Ovary (tissue), 9 donors: ENCODE data around the gene PADI3. TPM values are rescaled to one million over a fixed set of nuclear protein-coding genes. Genes with fewer than 3 reads are reported as not detected.

ENCODE experiments used
- DNase-seq, 5 donors: peaks; one replicate each; pipeline ENCODE4 v3.0.0-alpha.2; 2019 to 2020
- H3K27ac ChIP-seq, 2 donors: fragments of 200-600 bp; one replicate each; pipeline versions ENCODE4 v1.5.1 to v1.8.0; 2019 to 2022
- H3K27me3 ChIP-seq: fragments of 200-600 bp; one replicate; pipeline ENCODE4 v1.8.0; 2022
- H3K36me3 ChIP-seq: fragments of 200-600 bp; sonication (generic); one replicate; pipeline ENCODE4 v1.5.1; 2019
- H3K4me1 ChIP-seq: one replicate; pipeline ENCODE4 v1.8.1; 2013; ENCODE audit warnings: mild to moderate bottlenecking, moderate library complexity; ENCODE audit not compliant: insufficient read depth
- H3K4me3 ChIP-seq: fragments of 200-600 bp; sonication (generic); one replicate; pipeline ENCODE4 v1.5.1; 2017
- H3K9me3 ChIP-seq, 2 donors: fragments of 200-600 bp in 1 of 2; sonication (generic) in 1 of 2; one replicate each; pipeline versions ENCODE4 v1.5.1 to v1.8.1; 2013 to 2019; ENCODE audit warnings: mild to moderate bottlenecking in 1 of 2, moderate library complexity in 1 of 2
- EP300 ChIP-seq: sonication (generic); formaldehyde crosslinking; IDR thresholded peaks from one replicate; pipeline ENCODE4 v1.6.1; 2017; ENCODE audit warnings: antibody characterized with exemption
- POLR2A ChIP-seq: fragments of 450-650 bp; IDR thresholded peaks from one replicate; pipeline ENCODE4 v1.6.1; 2017; ENCODE audit warnings: antibody characterized with exemption, mild to moderate bottlenecking, moderate library complexity
- WGBS, 3 donors: extraction: QIAGEN DNeasy Blood & Tissue Kit in 1 of 3; methylation state at CpG; one replicate each; pipeline versions ENCODE4 v1.1.5 to v1.1.7; 2013 to 2017; 5-methylcytosine and 5-hydroxymethylcytosine counted together
- intact Hi-C, 4 donors: fragments of 100-400 bp; cut with DNase I; formaldehyde crosslinking; loops; one replicate each; pipeline versions ENCODE4 v1.11.0 to v1.15.1; 2022 to 2023
- polyA plus RNA-seq, 2 donors: library from polyadenylated mRNA; stranded (reverse); fragments of 200-250 nt in 1 of 2; fragments of 350-450 nt in 1 of 2; fragmentation: Illumina TruSeq in 1 of 2; extraction: RNeasy Lipid Tissue Mini Kit (QIAGEN cat#74804) in 1 of 2; gene quantifications; one replicate each; pipeline ENCODE4 v1.2.3, GENCODE V29; 2013 to 2014
- total RNA-seq, 7 donors: library from RNA; depleted of rRNA in 2 of 7; stranded (reverse); fragments of >200 nt in 2 of 7; fragmentation: NEBNext Ultra II Directional in 3 of 7; extraction: Animal tissue kit (Norgen Biotek cat#: 25700) in 3 of 7; gene quantifications; one replicate each; pipeline versions ENCODE4 v1.1.0 to v1.2.4, GENCODE V29; 2016 to 2023
- TF ChIP-seq, protein P1 (sequence below), 3 donors: fragments of 450-650 bp in 2 of 3; fragments of 200-600 bp in 1 of 3; IDR thresholded peaks; one replicate each; pipeline versions ENCODE4 v1.5.1 to v1.8.0; 2016 to 2022; ENCODE audit warnings: antibody characterized with exemption in 3 of 3, mild to moderate bottlenecking in 1 of 3
- donor health status: DM: no; HTN: no; CAD: no; lungs with moderate emphysema.
- donor health status: DM: no; HTN: no; CAD: no.
- donor health status: Bipolar disorder and iron deficiency.
- donor health status: DM: yes; HTN: yes; CAD: no.
- donor health status: DM: no; HTN: no; CAD: no.
- donor health status: DM: yes; HTN: yes; CAD: no.

PADI3 gene
- total and polyA plus RNA-seq, 9 donors: not detected

DNA sequence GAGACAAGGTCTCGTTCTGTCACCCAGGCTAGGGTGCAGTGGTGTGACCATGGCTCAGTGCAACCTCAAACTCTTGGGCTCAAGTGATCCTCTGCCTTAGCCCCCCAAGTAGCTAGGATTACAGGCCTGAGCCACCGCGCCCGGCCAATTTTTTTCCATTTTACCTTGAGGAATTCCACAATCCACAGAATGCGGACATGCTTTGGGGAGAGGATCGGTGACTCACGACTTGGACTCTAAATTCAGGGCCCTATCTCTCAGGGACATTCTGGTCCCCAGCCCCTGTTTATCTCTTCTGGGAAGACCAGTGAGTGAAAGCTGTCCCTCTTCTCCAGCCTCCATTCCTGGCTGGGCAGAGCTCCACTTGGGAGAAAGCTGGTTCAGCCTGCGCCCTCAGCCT lies 38.7 kb upstream of the PADI3 start:
- Histone ChIP-seq H3K9me3 (no peaks in the 10 kb centered on the region), H3K27me3 (no peaks in the 10 kb centered on the region), H3K27ac (no peak overlapping the region), H3K36me3 (no peaks in the 10 kb centered on the region), H3K4me1 (no peaks in the 10 kb centered on the region), H3K4me3 (no peak overlapping the region)
- WGBS, 3 donors: 92 to 94% (median 93%) methylated on average over 8 of the region's 8 CpGs
- no peak for DNase-seq
- intact Hi-C loops: no loop called here
- TF ChIP-seq, protein P1, sequence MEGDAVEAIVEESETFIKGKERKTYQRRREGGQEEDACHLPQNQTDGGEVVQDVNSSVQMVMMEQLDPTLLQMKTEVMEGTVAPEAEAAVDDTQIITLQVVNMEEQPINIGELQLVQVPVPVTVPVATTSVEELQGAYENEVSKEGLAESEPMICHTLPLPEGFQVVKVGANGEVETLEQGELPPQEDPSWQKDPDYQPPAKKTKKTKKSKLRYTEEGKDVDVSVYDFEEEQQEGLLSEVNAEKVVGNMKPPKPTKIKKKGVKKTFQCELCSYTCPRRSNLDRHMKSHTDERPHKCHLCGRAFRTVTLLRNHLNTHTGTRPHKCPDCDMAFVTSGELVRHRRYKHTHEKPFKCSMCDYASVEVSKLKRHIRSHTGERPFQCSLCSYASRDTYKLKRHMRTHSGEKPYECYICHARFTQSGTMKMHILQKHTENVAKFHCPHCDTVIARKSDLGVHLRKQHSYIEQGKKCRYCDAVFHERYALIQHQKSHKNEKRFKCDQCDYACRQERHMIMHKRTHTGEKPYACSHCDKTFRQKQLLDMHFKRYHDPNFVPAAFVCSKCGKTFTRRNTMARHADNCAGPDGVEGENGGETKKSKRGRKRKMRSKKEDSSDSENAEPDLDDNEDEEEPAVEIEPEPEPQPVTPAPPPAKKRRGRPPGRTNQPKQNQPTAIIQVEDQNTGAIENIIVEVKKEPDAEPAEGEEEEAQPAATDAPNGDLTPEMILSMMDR (IDR thresholded peaks at IDR 0.05): no peak
- TF ChIP-seq POLR2A (no peak), EP300 (no peak)

DNA sequence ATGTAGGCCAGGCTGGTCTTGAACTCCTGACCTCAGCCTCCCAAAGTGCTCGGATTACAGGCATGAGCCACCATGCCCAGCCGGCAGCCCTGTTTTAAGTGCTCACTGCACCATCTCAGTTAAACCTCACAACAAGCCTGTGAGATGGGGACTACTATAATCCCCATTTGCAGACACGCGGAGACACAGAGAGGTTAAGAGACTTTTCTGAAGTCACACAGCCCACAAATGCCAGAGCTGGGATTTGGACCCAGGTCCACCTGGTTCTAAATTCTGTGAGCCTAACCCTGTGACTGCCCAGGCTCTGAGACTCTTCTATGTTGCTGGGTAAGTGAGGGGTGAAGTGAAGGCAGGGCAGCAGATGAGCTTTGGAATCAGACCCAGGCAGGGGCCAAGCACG lies 37.5 kb upstream of the PADI3 start:
- H3K4me3 ChIP-seq: no peak overlapping the region
- no peaks in the 10 kb centered on the region for H3K36me3 ChIP-seq
- intact Hi-C loops: no loop called here
- no peak for TF ChIP-seq EP300
- DNase-seq: no peak
- 87 to 96% (median 93%) methylated on average over 5 of the region's 5 CpGs for WGBS, 3 donors
- H3K9me3 ChIP-seq: no peaks in the 10 kb centered on the region
- H3K27me3 ChIP-seq: no peaks in the 10 kb centered on the region
- no peaks in the 10 kb centered on the region for H3K4me1 ChIP-seq
- no peak overlapping the region for H3K27ac ChIP-seq

DNA sequence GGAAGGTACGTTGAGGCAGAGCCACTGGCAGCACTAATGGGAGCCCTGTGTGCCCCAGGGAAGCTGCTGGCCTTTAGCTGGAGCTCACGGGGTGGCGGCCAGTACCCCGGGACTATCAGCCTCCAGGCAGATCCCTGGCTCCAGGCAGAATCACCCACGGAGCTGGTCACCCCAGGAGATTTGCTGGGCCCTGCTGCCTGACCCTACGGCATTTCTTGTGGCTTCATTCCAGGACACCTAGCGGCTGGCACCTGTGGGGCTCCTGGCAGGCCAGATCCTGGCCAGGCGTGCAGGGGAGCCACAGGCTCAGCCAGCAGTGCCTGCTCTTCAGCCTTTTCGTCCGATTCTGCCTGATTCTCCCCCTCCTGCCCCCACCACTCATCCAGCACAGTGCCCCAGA lies 36.9 kb upstream of the PADI3 start:
- DNase-seq: no peak
- Histone ChIP-seq H3K4me3 (no peak overlapping the region), H3K27me3 (no peaks in the 10 kb centered on the region), H3K9me3 (no peaks in the 10 kb centered on the region), H3K36me3 (no peaks in the 10 kb centered on the region), H3K4me1 (no peaks in the 10 kb centered on the region), H3K27ac (no peak overlapping the region)
- intact Hi-C loops: no loop called here
- TF ChIP-seq, protein P1 (IDR thresholded peaks at IDR 0.05): no peak
- TF ChIP-seq EP300 (no peak), POLR2A (no peak)
- WGBS, 3 donors: 59 to 66% (median 64%) methylated on average over 9 to 10 of the region's 10 CpGs

DNA sequence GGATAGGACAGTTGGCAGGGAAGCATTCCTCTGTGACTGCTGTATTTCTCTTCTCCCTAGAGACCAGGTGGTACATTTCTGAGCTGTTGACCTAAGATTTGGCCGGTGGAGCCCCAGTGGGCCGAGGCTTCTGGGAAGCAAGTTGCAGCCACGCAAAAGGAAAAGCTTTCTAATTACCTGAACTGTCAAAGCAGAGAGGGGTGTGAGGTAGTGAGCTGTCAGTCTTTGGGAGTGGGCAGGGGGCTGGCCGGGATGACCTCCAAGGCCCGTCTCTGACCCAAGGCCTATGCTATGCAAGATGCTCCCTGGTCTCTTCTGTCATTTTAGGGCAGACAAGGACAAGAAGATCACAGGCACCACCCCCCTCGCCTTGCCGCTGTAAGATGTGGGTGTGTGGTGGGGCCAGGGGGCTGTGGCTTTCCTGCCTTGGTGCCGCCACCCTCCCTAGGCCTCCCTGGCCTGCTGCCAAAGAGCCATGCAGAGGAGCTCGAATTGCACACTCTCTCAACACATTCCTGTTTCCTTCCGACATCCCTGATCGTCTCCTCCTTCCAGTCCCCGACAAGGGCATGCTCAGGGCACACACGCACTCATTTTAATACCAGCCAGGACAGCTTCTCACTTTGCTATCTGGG lies 36.3 kb upstream of the PADI3 start:
- Histone ChIP-seq H3K36me3 (no peaks in the 10 kb centered on the region), H3K27ac (no peak overlapping the region), H3K27me3 (no peaks in the 10 kb centered on the region), H3K4me3 (no peak overlapping the region), H3K9me3 (no peaks in the 10 kb centered on the region), H3K4me1 (no peaks in the 10 kb centered on the region)
- 15 to 18% (median 16%) methylated on average over 13 of the region's 13 CpGs for WGBS, 3 donors
- DNase-seq: peak in 3 of 5 donors; percentile 26 to 63 (median 33)
- intact Hi-C loops: no loop called here
- no peak for TF ChIP-seq EP300
- TF ChIP-seq, protein P1 (IDR thresholded peaks at IDR 0.05): no peak
- no peak for TF ChIP-seq POLR2A

DNA sequence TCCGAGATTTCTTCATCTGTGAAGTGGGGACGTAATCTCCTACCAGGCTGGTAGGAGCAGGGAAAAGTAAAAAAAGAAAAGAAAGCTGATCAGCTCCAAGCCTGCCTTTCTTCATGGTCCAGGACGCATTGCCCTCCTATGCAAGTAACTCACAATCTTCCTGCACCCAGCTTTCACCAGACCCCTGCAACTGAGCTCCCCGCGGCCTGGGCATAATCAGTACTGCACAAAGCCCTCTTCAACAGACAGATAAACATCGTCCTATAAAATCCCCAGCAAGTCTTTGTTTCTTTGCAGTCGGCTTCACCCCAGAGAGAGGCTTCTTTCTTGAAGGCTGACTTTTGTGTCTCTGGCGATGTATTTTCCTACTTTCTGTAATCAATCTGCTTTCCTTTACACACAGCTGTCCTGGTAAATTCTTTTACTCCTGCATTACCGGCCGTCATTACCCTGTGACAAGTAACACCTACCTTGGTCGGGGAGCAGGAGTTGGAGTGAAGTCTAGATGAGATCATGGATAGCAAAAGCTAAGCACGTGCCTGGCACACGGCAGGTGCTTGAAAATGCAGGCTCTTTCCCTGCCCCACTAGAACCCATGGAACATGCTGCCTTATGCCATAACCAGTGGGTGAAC lies 35.6 kb upstream of the PADI3 start:
- WGBS, 3 donors: 52 to 62% (median 56%) methylated on average over 13 of the region's 13 CpGs
- Histone ChIP-seq H3K36me3 (no peaks in the 10 kb centered on the region), H3K9me3 (no peaks in the 10 kb centered on the region), H3K4me1 (no peaks in the 10 kb centered on the region), H3K4me3 (no peak overlapping the region), H3K27me3 (no peaks in the 10 kb centered on the region), H3K27ac (no peak overlapping the region)
- no peak for DNase-seq
- intact Hi-C loops: no loop called here
- TF ChIP-seq EP300: no peak
- no peak for TF ChIP-seq POLR2A
- TF ChIP-seq, protein P1 (IDR thresholded peaks at IDR 0.05): no peak
